GM18867 (cell line): ENCODE results near the gene MROH9.

Experiments
- ATAC-seq: cut with Tn5 transposase; IDR thresholded peaks from one replicate; pipeline ENCODE4 v1.9.1; 2021; ENCODE audit warnings: mild to moderate bottlenecking, moderate library complexity; ENCODE audit not compliant: unreplicated experiment

The MROH9 gene

GRCh38 chr1:171081314-171081753 lies 146.0 kb downstream of the MROH9 start:
- ATAC-seq, result no peak

- ATAC-seq, result no peak
These were observed 146.4 kb downstream of the MROH9 start for GRCh38 chr1:171081763-171082201.

GRCh38 chr1:171082606-171083005 lies 147.3 kb downstream of the MROH9 start:
- ATAC-seq, result no peak

GRCh38 chr1:171083222-171083621 lies 147.9 kb downstream of the MROH9 start:
- ATAC-seq, result no peak

DNA sequence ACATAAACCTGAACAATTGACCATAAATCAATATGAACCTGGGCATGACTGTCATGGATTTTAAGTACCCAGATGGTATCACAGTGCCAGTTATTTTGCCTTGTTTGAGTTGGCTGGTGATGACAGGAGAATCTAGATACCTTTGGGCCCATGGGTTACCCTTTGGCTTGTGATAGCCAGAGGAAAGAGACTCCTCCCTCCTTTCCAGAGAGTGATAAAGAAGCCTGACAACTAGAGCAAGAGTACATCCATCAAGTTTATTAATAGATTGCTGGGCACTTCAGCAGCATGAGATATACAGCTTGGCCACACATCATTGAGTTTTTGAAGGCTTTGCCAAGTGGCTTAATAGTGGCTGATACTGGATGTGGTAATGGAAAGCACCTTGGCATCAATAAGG lies 148.8 kb downstream of the MROH9 start:
- ATAC-seq, result no peak

GRCh38 chr1:171084870-171085269 lies 149.5 kb downstream of the MROH9 start:
- ATAC-seq, result no peak

DNA sequence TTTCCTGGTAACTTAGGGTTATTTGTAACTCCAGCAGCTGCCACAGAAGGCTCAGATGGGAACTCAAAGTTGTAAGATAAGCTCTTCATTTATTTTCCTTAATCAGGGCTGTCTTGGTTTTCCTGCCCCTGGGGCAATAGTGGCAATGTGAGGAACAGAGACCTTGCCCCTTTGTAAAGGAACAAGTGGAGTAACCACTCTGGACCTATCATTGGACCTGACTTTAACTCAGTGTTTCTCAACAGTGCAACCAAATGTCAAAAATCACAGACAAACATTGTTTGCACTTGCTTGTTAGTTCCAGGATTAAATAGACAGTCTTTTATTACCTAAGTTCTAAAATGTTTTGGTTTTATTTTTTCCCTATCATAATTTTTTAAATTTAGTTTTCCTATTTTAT lies 152.6 kb downstream of the MROH9 start:
- ATAC-seq, result no peak

DNA sequence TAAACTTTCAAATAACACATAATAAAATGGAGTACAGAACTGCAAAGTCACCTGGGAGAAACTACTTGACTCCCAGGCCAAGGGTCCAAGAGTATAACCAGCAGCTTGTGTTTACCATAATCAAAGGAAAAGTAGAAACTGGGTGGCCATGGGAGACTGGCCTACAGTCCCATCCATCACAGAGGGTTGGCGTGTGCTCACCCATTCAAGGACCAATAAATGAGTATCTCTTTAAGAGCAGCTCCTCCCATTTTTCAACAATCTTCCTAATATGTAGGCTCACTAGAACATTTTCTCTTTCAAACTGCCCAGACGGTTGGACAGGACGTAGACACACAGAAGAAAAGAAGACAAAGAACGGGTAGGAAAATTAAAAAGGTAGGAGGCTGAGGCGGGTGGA lies 155.3 kb downstream of the MROH9 start, which contains the start of gene FMO3:
Gene FMO3, plus strand, starts transcription at position 302 of the 400 bp plus-strand sequence. CDS start 1,754 bp downstream, outside the sequence.
- no peak for ATAC-seq

DNA sequence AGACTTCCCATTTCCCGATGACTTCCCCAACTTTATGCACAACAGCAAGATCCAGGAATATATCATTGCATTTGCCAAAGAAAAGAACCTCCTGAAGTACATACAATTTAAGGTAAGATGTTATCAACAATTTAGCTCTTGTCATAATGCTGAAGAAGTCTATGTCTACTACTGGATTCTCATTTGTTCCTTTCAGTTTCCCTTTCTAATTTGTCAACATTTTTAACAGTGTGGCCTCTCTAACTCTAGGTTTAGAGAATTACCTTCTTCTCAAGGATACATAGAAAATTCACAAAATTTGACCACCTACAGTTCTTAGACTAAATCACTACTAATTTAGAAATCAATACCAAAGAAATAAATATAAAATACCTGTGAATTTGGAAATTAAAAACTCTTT lies 168.5 kb downstream of the MROH9 start:
- ATAC-seq, result no peak

DNA sequence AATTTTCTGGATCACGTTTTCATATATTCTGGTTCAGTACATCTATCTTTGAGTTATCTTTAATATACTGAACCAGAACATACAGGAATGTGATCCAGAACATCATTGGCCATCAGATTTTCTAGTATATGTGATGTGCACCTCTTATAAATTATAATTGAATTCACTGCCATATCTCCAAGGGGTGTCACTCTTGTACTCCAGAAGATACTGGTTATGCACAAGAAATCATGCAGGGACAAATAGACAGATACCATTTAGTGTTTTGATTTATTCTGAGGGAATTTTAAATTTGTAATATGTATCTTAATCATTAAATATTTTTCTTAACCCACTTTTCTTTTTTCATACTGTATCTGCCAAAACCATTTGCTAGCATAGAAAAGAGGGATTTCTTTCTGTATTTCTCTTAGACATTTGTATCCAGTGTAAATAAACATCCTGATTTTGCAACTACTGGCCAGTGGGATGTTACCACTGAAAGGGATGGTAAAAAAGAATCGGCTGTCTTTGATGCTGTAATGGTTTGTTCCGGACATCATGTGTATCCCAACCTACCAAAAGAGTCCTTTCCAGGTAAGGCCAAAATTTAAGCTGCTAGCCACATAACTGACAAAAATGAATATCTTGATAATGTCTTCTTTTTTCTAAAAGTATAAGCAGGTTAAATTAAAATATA lies 172.1 kb downstream of the MROH9 start:
- ATAC-seq, result no peak

DNA sequence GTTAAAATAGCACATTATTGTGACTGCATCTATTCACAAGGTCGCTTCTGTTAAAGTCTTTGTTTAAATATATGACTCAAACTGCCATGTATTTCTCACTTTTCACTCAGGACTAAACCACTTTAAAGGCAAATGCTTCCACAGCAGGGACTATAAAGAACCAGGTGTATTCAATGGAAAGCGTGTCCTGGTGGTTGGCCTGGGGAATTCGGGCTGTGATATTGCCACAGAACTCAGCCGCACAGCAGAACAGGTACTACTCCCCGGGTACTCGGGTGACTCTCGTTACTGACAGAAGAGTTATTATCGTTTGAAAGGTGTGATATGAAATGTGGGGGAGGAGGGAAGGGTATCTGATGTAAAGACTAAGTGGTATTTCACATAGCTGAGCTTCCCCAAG lies 172.6 kb downstream of the MROH9 start:
- no peak for ATAC-seq

- no peak for ATAC-seq
These were observed 174.6 kb downstream of the MROH9 start for GRCh38 chr1:171109966-171110365.

- ATAC-seq, result no peak
These were observed 175.4 kb downstream of the MROH9 start for GRCh38 chr1:171110621-171111326.

DNA sequence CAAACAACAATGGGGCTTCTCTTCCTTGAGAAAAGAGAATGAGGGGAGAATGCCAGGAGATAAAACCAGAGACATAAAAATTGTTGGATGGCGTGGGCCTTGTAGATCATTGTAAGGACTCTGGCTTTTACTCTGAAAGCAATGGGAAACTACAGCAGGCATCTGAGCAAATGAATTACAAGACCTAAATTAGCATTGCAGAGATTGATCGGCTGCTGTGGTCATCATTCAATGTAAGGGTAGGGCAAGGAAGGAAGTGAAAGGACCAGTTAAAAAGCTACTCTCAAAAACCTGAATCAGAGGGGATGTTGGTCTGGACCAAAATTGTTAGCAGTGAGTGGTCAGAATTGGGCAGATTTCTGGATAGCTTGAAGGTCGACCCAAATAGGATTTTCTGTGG lies 176.8 kb downstream of the MROH9 start:
- no peak for ATAC-seq

- no peak for ATAC-seq
These were observed 178.0 kb downstream of the MROH9 start for GRCh38 chr1:171113382-171113781.
